ENCODE data around the gene XRN2. TPM values are rescaled to one million over a fixed set of nuclear protein-coding genes. Genes with fewer than 3 reads are reported as not detected.
"Not testable (repeated sequence)": the region's sequence is repeated elsewhere in the genome, so short reads cannot be mapped to it uniquely, and the experiment has no call there.

XRN2 gene
- polyA plus RNA-seq, 3 donors, result 89.3 to 108 (median 96.8) TPM

DNA sequence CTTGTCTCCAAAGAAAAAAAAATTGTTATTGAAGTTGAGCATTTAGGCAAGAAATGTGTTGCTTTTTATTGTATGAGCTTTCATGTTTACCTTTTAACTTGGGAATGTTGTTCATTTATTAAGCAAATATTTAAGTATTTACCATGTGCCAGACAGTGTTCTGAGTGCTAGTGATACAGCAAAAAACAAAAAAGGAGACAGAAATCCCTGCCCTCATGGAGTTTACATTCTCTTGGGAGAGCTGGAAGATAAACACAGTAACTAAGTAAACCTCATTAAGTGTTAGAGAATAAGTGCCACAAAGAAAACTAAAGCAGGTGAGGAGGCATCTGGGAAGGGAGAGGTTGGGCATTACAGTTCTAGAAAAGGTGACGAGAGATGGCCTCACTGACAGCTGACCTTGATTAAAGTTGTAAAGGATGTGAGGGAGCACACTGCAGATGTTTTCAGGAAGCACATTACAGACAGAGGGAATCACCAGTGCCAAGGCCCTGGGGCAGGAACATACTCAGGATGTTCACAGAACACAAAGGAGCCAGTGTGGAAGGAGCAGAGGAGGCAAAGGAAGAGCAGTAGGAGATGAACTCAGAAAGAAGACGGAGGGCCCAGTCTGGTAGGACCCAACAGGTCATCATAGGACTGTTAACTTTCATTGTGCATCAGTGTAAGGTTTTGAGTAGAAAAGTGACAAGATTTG is 33.5 kb downstream of the XRN2 start:
- DNase-seq (ENCODE audit: extremely low read depth in 1 of 11, low read depth in 9 of 11, low spot score in 4 of 11), result no peak

DNA sequence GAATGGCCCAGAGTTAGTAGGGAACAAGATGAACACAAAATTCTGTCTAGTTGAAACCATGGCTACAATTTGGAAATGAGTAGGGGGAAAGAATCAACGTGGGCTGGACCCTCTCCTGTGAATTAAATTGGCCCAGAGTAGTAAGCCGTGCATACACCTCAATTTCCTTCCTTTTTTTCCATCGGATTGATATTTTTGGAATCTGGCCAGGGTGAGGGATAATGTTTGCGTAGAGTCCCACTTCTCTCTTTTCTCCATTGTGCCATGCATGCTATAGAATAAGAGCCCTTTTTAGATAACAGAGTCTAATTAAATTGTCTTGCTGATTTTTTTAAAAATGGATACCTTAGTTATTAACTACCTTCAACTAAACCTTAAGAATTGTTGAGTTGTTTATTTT is 35.2 kb downstream of the XRN2 start:
- DNase-seq (ENCODE audit: extremely low read depth in 1 of 11, low read depth in 9 of 11, low spot score in 4 of 11), result no peak

DNA sequence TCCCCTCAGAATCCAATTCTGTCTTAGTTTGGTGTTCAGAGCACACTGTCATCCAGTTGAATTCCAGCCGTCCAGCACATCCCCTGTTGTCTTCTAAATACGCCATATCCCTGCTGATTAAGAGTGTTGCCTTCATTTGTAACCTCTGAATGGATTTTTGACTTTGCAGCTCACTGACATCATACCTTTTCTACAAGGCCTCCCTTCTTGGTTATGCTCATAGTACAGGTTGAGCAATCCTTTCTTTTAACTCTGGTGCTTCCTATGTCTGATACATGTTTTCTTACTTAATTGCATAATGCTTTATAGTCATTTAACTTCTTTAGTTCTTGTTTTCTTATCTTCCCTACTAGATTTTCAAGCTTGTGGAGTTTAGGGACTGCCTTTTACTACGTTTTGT is 36.4 kb downstream of the XRN2 start:
- DNase-seq (ENCODE audit: extremely low read depth in 1 of 11, low read depth in 9 of 11, low spot score in 4 of 11), result no peak

DNA sequence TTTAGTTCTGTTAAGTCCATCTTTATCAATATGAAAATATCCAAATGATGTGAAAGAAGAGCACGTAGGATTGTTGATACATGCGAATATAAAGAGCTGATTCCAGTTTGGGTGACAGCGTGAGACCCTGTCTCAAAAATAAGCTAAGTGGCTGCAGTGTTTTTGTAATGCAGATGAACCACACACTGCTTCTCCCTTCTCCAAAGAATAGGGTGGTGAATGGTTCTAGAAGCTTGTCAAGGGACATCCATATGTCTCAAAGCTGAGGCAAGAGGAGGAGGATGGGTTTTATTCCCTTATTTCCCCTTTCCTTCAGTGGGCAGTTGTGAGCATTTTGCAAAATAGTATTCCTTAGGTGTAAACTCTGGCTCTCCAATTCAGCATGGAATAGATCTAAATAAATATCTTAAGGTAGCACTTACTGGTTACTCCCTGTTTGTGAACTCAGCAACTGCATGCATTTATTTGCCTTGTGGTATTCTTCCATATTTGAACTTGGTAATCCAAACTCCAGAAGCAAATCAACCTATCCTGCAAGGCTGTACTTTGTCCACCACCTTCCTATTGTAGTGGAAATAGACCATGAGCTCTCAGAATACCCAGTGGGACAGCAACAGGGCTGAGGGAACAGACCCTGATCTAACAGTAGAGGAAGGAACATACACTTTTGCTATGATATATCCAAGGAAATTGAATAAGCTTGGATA is 38.0 kb downstream of the XRN2 start:
- DNase-seq (ENCODE audit: extremely low read depth in 1 of 11, low read depth in 9 of 11, low spot score in 4 of 11), result no peak

DNA sequence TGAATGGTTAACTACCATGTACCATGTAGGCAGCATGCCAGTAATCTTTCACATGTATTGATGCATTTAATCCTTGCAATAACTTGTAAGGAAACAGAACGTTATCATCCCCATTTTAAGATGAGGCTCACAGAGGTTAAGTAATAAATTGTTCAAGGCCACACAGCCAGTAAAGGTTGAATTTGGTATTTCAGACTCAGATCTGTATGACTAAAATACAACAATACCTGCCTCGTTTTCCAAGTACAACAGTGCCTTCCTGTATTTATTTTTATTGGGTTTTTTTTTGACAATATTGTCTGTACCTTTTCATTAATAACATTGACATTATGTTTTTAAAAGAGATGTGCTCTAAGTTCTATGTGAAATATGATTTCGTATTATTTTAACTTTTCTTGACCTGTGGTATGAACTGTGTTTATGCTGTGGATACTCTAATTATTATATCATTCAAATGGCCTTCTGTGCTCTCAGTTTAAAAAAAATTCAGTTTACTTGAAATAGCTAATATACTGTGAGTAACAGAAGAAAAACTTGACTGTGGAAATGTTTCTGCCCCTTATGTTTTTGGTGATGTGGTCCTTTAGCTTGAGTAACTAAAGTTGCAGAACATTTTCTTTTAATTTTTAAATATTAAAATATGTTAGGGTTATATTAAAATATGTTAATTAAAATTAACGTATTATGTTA is 39.7 kb downstream of the XRN2 start:
- DNase-seq (ENCODE audit: extremely low read depth in 1 of 11, low read depth in 9 of 11, low spot score in 4 of 11), result no peak

DNA sequence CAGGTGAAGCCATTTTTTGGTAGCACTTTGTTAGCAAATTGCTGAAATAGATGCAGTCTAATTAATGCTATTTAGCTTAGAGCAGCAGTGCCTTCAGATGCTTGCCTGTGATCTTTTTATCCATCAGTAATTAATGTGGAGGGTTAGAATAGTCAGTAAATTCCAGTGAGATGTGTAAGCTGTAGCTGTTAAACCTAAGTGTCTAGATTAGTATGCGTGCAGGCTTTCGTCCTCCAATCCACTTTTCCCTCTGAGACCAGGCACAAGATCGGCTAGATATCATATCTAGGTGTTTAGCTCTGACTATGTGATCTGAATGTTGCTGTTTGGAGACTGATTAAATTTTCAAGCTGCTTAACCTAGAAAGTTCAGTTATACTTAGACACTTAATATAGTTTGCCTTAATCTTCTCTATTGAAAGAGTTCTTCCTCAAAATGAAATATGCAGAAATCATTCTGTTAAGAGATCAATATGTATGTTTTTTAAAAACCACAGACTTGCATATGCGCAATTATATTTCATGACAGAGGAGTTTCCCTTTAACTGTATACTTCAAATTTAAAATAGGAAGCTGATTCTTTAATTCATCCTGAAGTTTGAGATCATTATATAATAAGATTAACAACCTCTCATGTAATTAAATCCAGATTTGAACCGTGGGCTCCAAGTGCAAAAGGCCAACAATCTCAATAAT is 41.2 kb downstream of the XRN2 start:
- no peak for DNase-seq (ENCODE audit: extremely low read depth in 1 of 11, low read depth in 9 of 11, low spot score in 4 of 11)

DNA sequence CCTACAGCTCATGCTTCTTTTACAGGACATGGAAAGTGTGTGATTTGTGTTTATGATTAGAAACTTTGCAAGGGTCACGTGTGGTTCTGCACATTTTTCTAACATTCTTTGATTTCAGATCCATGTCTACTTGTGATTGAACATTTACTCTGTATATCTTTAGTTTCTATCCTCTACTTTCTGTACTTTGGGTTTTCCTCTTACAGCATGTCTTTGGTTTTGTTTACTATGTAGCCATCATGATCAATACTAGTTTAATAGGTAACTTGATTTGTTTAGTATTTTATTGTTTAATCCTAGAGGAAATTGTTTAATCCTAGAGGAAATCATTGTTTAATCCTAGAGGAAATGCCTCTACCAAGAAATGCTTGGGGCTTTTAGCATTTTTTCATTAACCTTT is 41.8 kb downstream of the XRN2 start:
- DNase-seq (ENCODE audit: extremely low read depth in 1 of 11, low read depth in 9 of 11, low spot score in 4 of 11), result no peak

DNA sequence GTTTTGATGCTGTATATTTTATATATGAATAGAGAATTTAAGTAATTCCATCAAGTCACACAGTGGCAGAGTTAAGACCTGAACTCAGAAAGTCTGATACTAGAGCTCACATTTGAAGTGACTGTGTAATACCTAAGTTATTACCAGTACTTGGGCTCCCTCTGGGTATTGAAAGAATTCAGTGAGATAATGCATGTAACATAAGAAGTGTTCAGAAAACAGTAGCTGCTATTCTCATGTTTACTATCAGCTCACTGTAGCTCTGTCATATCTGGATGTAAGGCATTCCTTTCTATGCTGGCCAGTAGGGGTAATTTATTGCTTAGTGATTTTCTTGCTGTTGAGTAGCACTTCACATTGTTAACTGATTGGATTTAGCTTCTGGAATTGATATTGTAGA is 49.6 kb downstream of the XRN2 start:
- DNase-seq (ENCODE audit: extremely low read depth in 1 of 11, low read depth in 9 of 11, low spot score in 4 of 11), result no peak

DNA sequence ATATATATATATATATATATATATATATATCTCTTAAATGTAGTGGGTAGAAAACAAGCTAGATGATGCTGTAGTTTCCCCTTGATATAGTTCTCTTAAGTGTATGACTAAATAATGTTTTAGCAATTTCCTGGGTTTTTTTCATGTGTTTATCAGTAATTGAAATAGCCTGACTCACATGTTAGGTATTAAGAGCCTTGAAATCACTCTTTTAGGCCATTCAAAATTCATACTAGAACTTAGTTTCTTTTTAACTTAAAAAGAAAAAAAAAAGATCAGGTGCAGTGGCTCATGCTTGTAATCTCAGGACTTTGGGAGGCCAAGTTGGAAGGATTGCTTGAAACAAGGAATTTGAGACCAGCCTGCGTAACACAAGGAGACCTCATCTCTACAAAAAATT is 50.1 kb downstream of the XRN2 start:
- no peak for DNase-seq (ENCODE audit: extremely low read depth in 1 of 11, low read depth in 9 of 11, low spot score in 4 of 11)

DNA sequence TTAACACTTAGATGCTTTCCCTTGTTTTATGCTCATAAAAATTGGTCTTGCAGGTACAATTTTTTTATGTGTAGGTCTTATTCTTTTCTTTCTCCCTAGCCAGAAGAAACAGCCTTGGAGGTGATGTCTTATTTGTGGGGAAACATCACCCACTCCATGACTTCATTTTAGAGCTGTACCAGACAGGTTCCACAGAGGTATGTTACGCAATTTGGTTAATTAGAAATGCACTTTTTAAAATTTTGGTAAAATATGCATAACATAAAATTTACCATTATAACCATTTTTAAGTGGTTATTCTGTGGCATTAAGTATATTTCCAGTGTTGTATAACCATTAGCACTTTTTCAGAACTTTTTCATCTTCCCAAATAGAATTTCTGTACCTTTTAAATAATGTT is 52.9 kb downstream of the XRN2 start:
- DNase-seq (ENCODE audit: extremely low read depth in 1 of 11, low read depth in 9 of 11, low spot score in 4 of 11), result no peak

DNA sequence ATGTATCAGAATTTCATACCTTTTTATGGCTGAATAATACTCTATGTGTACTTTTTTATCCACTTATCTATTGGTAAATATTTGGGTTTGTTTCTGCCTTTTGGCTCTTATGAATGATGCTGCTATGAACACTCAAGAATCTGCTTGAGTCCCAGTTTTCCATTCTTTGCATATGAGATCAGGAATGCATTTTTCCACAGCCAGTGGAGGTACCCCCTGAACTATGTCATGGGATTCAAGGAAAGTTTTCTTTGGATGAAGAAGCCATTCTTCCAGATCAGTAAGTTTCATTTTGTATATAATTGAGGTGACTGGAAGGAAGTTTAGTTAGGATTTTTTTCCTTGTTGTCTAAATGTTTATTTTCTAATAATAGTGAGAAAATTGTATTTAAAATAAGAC is 53.3 kb downstream of the XRN2 start:
- no peak for DNase-seq (ENCODE audit: extremely low read depth in 1 of 11, low read depth in 9 of 11, low spot score in 4 of 11)

DNA sequence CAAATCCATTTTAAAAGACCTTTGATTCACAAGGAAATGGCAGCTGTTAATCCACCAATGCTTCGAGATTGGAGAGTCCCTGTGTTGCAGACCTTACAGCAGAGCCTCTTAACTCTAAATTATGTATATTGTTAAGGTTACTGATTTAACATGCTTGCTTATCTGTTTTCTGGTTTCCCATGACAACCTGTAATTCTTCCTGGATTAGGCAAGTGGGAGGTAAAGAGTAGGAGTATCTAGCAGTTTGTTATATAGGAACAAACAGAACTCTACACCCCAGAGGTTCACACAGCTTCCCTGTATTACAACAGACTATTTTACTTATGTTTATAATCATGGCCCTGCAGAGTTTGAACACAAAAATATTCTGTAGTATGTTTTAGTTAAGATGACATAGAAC is 54.7 kb downstream of the XRN2 start:
- DNase-seq (ENCODE audit: extremely low read depth in 1 of 11, low read depth in 9 of 11, low spot score in 4 of 11), result peak in 3 of 11 donors; percentile 3 to 9 (median 5)

DNA sequence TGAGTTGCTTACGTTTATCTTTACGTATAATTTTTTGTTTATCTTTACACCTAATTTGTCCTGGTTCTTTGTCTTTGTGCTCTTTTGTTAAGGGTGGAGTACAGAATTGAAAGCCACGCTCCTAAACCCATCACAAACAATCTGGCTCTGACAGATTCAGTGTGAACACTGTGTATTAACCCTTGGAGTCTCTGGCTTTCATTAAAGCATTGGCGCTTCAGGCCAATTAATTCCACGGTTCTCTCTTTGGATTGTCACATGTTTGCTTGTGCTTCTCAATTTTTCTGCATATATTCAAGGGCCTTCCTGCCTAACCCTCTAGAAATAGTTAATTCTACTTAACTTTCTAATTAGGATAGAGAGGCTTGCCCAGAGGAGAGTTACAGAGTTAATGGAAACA is 55.6 kb downstream of the XRN2 start:
- no peak for DNase-seq (ENCODE audit: extremely low read depth in 1 of 11, low read depth in 9 of 11, low spot score in 4 of 11)

DNA sequence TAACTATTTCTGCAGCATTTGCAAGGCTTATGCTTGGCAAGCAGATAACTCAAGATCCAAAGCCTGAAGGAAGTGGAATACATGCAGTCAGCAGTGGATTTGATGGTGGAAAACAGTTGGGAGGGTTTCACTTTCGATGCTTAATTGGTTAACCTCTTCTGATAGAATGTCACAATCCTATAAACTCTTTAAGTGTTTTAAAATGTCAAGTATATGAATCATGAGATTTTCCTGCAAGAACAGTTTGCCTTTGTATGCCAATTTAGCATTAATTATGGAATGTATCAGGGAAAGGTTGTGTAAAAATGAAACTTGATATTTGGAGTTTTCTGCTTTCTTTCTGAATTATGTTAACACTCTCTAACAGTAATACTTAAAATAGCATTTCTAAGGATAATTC is 57.6 kb downstream of the XRN2 start:
- no peak for DNase-seq (ENCODE audit: extremely low read depth in 1 of 11, low read depth in 9 of 11, low spot score in 4 of 11)

DNA sequence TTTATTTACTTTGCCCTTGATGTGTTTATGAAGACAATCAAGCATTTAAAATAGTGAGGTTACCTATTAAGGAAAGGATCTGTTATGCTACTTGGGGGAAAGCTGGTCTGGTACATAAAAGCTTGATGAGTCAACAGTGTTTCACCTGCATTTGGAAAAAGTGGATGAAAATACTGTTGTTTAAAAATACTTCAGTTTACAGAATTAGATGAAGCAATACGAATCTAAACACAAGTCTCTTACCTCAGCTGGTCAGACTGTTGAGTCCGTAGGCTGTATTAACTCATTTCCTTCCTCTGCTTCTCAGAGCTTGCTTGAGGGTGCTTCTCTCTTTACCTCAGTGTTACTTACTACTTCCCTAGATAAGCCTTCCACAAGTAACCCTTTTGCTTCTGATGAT is 58.1 kb downstream of the XRN2 start:
- no peak for DNase-seq (ENCODE audit: extremely low read depth in 1 of 11, low read depth in 9 of 11, low spot score in 4 of 11)

DNA sequence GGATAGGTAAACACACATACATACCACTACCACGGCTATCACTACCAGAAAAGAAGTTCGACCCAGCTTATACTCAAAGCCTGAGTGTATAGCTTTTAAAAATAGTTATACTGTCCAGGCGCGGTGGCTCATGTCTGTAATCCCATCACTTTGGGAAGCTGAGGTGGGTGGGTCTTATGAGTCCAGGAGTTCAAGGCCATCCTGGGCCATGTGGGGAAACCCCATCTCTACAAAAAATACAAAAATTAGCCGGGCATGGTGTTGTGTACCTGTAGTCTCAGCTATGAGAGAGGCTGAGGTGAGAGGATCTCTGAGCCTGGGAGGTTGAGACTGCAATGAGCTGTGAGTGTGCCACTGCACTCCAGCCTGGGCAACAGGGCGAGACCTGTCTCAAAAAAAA is 61.3 kb downstream of the XRN2 start:
- DNase-seq (ENCODE audit: extremely low read depth in 1 of 11, low read depth in 9 of 11, low spot score in 4 of 11), result no peak

DNA sequence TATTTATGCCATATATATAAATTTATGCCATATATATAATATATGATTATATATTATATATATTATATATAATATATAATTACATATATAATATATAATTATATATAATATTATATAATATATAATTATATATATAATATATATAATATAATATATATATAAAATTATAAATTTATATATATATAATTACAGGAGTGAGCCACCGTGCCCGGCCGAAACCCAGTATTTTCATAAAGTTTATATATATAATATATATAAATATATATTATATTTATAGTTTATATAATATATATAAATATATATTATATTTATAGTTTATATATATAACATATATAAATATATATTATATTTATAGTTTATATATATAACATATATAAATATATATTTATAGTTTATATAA is 62.6 kb downstream of the XRN2 start:
- no peak for DNase-seq (ENCODE audit: extremely low read depth in 1 of 11, low read depth in 9 of 11, low spot score in 4 of 11)

DNA sequence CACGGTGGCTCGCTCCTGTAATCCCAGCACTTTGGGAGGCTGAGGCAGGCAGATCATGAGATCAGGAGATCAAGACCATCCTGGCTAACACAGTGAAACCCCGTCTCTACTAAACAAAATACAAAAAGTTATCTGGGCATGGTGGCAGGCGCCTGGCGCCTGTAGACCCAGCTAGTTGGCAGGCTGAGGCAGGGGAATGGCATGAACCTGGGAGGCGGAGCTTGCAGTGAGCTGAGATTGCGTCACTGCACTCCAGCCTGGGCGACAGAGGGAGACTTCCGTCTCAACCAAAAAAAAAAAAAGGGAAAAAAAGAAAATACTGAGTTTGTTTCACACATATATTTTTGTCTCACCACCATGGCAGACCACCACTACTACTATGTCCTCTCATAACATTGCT is 63.1 kb downstream of the XRN2 start:
- not testable (repeated sequence) for DNase-seq (ENCODE audit: extremely low read depth in 1 of 11, low read depth in 9 of 11, low spot score in 4 of 11)

DNA sequence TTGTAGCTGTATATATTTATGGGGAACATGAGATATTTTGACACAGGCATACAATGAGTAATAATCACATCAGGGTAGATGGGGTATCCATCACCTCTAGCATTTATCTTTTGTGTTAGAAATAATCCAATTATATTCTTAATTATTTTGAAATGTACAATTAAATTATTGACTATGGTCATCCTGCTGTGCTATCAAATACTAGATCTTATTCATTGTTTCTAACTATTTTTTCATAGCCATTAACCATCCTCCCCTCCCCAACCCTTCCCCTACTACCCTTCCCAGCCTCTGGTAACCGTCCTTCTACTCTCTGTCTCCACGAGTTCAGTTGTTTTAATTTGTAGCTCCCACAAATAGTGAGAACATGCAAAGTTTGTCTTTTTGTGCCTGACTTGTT is 65.7 kb downstream of the XRN2 start:
- no peak for DNase-seq (ENCODE audit: extremely low read depth in 1 of 11, low read depth in 9 of 11, low spot score in 4 of 11)

DNA sequence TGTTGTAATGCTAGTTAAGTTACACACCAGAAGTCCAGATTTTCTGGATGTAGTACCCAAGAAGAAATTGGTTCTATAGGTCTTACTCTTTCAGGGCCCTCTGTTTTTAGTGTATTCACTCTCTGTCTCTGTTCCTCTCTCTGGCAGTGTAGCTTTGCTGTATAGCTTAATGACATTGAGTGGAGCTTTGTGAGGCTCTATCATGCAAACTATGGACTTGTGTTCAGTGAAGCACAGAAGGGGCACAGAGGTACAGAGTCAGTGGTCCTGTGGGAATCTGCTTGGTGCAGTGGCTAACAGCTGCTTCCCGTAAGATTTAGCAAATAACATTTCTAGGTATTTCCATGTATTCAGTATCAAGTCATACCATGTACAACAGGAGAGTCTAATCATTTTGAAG is 68.1 kb downstream of the XRN2 start:
- no peak for DNase-seq (ENCODE audit: extremely low read depth in 1 of 11, low read depth in 9 of 11, low spot score in 4 of 11)

All from renal cortex interstitium (tissue), 11 donors.